Right hindlimb (tissue), 1 donor: Measurements from ENCODE around the gene OSBPL6.

Experiments used
- DNase-seq: peaks from one replicate; pipeline ENCODE4 v3.0.0-alpha.2; 2018

OSBPL6 gene

DNA sequence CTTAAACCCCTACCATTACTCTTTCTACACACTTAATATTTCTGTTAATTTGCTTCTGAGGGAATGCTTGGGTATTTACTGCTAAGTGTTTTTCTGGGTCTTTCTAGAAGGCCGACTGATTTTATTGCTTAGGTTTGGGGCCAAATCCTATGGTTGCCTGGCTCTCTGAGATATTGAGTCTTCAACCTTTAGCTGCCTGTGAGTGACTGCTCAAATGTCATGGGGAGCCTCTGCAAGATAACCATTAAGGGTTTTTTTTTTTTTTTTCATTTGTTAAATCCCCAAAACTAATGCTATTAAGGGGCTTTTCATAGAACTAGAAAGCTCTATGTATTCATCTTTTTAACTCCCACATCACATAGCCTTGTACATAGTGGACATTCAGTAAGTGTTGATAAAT lies 5.0 kb downstream of the OSBPL6 start:
- DNase-seq: no peak

DNA sequence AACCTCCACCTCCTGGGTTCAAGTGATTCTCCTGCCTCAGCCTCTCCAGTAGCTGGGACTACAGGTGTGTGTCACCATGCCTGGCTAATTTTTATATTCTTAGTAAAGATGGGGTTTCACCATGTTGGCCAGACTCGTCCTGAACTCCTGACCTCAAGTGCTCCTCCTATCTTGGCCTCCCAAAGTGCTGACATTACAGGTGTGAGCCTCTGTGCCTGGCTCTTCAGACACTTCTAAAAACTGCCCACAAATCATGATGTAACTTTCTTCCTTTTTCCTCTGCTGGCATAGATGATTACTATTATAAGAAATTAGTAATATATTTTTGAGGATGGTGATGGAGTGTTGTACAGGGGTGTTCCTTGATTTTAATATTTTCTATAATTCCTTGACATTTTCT lies 6.0 kb downstream of the OSBPL6 start:
- no peak for DNase-seq

DNA sequence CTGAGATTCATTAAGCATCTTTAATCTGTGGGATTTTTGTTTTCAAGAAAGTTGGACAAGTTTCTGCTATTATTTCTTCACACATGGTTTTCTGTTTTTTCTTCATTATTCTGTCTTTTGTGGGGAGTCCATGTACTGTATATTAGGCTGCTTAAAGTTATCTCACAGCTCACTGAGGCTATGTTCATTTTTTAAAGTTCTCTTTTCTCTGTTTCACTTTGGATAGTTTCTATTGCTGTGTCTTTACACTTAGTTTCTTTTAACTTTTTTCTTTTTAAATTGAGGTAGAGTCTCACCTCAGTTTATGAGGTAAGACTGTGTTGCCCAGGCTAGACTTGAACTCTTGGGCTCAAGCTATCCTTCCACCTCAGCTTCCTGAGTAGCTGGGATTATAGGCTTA lies 8.6 kb downstream of the OSBPL6 start:
- DNase-seq: no peak

DNA sequence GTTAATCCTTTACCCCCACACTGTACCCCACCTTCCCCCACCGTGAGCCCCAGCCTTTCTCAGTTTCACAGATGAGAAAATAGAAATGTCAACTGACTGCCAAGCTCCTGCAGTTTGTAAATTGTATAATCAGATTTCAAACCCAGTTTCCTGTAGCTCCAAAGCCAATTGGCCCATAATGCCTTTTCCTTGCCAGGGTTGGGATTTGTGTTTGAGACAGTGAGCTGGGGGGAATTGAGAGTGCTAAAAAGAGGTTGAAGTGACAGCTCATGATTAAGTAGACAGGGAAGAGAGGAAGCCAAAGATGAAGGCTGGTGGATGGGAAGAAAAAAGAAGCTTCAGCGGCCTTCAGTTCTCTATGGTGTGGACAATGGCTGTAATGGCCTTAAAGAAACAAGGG lies 10.7 kb downstream of the OSBPL6 start:
- DNase-seq: no peak

DNA sequence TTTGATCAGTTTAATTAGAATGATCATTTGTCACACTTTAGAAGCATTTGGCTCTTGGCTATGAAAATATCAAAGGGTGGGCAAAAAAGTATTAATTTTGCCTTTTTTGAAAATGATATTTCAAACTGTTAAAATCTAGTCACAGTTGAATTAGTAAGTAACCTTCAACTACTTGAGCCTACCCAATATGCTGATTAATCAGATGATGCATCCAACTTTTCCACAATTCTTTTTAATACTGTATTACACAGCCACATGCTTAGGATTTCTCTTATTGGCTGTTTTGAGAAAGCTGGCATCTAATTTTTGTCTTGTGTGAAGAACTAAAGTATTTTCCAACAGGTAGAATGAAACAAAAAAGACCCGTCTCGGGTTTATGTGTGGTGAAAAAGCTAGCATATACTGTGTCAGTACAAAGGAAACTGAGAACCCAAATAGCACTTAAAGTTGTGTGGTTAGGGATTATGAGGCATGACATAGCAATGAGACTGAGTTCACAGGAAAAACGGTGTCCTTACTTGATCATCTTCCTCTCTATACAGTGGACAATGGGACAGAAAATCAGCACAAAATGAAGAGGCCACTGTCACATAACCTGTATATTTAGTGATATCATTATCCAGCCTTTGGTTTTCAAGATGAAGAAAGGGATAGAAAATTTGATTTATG lies 11.7 kb downstream of the OSBPL6 start:
- no peak for DNase-seq

DNA sequence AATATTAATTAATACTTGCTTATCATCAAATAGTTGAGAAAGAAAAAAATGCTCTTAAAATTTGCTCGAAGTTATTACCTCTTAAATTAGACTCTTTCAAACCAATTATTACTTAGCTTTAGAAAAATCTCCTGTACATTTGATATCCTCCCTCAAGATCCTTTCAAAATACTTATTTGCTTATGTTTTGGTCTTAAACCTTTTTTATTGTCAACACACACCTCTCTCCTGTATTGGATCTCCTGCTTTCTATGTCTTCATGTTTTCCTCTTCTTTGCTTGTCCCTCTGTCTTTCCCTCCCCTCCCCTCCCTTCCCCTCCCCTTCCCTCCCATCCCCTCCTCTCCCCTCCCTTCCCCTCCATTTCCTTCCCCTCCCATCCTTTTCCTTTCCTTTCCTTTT lies 14.0 kb downstream of the OSBPL6 start:
- no peak for DNase-seq

DNA sequence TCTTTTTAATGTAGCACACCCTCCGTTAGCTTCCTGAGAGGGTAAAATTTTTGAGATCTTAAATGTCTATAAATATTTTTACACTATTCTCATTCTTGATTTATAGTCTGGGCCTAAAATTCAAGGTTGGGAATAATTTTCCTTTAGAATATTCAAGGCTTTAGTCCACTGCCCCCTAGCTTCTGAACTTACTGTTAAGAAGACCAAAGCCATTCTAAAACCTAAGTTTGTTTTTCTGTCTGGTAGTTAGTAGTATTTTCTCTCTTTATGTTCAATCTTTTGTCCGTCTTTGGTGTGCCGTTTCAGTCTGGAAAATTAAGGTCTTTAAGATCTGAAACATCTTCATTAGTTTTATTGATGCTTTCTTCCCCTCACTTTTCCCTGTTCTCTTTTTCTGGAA lies 14.5 kb downstream of the OSBPL6 start:
- DNase-seq: no peak

DNA sequence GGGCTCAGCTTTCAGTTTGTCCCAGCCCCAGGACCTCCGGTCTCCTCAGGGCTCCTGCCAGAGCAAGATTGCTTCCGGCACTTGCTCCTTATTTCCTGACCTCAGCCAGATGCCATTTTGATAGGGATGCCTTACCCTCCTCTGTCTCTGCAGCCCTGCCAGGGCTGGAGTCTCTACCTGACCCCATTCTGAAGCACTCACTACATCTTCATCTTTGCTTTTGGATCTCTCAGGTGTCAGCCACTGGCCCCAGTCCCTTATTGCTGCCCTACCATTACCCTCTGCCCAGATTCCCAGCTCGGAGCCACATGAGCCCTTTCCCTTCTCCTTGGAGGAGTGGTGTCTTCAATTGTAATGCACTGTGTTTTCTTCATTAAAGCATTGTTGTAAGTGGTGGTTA lies 17.1 kb downstream of the OSBPL6 start:
- DNase-seq: no peak

DNA sequence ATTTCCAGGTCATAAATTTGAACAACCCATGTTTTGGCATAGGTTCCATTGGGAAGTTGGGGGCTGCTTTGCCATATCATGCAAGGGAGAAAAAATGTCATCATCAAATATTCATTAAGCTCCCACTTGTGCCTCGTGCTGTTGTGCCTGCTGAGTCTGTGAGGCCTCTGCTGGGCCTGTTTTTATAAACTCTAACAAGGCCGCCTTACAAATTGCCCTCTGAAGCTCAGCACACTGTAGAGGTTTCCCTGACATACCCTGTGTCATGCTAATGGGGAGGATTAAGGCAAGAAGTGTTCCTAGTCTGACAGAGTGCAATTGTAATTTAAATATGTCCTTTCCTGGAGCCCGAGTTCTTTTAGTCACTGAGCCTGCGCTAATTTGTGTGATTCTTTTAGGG lies 17.6 kb downstream of the OSBPL6 start:
- no peak for DNase-seq

DNA sequence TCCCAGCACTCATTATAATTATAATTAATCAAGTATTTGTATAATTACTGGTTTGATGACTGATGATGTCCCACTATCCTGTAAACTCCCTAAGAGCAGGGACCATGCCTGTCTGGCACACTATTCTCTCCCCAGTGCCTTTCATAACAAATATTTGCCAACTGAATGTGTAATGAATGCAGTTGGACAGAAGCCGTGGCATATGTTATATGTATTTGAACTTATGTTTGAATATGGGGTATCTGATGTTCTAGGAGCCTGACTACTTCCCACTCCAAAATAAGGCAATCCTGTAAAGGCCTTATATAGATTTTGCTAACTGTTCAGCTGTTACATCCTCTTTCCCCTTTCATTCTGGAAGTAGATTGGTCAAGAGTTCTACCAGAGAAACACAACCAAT lies 19.7 kb downstream of the OSBPL6 start:
- DNase-seq: no peak

DNA sequence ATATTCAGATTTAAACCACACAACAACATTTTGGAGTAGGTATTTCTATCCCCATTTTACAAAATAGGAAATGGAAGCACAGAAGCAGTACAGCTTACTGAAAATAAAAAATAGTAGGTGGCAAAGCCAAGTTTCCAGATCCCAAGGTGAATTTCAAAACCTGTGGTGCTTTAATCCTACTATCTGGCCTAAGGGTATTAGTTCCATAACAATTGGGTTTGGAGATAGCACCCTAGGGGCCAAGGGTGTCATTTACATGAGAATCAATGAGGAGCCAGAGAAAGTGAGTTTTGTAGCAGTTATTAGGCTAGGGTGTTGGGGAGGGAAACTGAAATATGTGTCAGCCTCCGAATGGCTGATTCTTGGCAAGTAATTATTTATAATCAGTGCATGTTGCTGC lies 24.9 kb downstream of the OSBPL6 start:
- no peak for DNase-seq

DNA sequence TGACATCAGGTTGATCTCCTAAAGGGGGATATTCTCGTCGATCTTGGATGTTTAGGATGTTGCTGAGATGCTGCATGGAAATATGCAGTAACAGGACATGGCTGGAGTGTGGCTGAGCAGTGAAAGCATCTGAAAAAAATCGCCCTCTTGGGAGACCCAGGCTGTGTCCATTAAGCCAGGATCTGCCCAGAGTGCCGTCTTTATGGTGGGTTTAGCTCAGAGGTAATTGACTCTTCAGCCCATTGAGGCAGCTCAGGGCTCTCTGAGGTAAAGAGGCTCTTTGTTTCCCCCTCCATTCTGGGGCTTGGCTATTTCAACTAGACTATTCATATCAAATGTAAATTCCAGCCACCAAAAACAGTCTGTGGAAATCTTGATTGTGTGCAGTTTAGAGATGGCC lies 26.5 kb downstream of the OSBPL6 start:
- DNase-seq: no peak

DNA sequence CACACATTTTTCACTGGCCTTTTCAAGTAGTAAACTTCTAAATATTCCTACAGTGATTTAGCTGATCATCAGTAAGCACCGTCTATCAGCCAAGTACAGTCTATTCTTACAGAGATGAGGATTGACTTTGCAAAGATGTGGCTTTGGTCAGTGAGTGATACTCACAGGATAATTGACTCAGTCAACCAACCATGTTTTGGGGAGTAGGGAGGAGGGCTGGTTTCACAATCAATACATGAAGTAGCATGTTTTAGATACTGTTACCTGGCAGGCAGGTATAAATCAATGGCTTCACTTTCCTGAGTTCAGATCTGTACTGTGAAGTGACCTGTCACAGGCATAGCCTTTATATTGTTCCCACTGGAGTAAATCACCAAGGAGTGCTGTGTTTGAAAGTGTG lies 27.2 kb downstream of the OSBPL6 start:
- no peak for DNase-seq

DNA sequence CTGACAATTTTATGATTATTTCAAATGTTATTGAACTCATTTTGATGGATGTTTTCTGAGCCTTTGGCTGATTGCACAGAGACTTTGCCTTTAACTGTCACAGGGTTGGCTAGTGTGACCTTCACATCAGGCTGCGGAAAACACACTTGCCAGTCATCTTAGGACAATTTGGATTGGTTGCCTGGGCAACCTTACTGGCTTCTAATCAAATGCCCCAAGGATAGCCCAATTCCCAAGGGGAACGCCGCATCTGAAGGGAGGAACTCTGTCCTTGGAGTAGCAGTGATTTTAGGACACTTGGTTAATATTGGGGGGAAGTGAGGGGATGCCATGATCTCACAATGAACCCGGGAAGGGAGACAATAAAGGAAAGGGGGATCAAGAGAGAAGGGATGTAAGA lies 29.5 kb downstream of the OSBPL6 start:
- DNase-seq: no peak

DNA sequence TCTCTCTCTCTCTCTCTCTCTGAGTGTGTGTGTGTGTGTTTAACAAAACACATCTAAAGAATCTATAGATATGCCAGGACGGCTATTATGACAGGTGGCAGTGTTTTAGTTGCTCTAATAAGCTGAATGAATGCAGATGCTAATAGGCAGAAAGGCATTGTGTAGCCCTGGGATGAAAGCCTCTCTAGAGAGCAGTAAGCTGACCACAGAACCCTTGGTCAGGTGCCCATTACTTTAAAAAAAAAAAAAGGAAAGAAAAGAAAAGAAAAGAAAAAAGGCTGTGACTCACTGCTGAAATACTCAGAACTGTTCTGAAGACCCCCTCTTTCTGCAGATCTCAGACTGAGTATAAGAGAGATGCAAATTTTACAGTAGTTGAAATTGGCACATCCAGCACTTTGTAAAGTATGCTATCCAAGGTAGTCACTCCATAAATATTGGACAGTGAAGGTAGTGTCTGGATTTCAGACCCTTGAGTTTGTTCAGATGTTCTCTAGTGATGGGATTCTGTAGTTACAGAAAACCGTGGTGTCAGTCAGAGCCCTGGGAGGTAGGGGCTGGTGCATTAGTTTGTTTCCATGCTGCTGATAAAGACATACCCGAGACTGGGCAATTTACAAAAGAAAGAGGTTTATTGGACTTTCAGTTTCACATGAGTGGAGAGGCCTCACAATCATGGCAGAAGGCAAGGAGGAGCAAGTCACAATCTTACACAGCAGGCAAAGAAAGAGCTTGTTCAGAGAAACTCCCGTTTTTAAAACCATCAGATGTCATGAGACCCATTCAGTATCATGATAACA lies 30.9 kb downstream of the OSBPL6 start:
- no peak for DNase-seq

DNA sequence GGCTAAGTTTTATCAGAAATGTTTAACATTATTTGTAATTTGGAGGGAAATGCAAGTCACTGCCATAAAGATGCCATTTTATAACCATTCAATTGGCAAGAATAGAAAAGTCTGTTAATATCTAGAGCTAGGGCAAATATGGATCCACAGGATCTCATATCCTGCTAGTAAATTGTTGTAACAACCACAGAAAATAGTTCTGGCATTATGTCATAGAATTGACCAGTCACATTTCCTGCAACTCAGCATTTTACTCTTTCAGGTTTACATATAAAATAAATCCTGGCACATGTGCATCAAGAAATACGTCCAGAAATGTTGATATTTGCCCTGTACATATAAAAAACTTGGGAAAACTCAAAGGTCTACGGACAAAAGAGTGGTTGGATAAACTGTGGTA lies 32.9 kb downstream of the OSBPL6 start:
- DNase-seq: no peak

DNA sequence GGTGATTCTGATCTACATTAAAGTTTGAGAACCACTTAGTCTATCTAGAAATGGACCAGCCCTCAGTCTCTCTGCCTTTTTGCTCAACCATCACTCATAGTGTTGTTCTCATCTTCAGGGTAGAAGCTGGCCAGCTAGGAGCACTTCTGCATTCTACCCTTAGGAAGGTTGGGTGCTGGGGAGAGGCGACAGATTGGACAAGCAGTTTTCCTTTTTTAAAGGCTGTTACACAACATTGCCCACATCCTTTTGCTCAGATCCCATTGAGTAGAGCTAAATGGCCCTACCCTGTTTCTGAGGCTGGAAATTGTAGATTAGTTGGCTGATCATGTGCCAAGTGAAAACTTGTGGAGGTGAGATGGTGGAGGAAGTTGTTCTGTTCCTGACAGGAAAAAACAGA lies 35.6 kb downstream of the OSBPL6 start:
- DNase-seq: no peak

DNA sequence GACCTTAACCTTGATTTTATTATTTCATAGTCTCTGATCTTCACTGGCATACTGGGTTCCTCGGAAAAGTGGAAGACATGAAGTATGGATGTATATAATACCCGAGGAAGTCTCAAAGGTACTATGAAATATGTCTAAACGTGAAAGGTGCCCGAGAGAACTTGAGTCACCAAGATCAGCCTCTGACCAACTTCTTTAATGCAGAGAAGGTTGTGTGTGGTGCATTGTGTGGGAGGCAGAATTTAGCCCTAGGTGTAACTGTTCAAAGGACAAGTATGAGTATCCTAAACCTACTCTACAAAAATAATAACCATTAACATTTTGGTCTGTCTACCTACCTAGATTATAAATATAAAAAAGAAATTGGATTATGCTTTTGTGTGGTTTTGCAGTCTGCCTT lies 36.1 kb downstream of the OSBPL6 start:
- no peak for DNase-seq

DNA sequence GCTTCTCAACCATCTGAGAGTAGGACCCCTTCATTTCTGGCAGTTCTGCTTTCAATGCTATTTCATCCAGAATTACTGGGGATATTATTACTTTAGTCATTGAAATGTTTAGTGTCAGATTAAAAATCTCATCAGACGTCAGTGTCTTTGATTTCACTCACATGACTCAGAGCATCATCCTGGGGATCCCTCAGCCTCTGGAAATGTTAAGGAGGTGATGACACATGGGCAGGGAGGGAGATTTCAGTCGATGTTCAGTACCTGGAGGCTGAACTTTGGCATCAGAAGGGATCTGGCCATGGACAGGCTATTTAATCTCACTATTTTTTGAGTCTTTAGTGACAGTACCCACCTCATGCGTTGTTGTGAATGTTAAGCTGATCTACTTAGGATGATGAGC lies 39.1 kb downstream of the OSBPL6 start:
- DNase-seq: no peak

DNA sequence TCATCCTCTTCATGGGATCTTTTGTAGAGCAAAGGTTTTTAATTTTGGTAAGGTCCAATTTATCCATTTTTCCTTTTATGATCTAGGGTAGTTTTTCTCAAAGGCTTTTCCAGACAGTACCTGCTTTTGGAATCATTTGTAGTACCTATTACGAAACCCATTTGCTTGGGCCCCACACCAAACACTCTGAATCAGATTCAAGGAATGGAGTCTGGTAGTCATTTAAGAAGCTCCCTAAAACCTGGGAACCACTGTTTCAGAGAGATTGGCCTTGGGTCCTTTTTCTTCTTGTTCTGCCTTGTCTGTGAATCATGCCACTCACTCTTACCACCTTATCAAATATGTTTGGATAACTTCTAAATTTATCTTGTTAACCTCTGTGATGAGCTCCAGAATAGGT lies 40.3 kb downstream of the OSBPL6 start:
- no peak for DNase-seq

DNA sequence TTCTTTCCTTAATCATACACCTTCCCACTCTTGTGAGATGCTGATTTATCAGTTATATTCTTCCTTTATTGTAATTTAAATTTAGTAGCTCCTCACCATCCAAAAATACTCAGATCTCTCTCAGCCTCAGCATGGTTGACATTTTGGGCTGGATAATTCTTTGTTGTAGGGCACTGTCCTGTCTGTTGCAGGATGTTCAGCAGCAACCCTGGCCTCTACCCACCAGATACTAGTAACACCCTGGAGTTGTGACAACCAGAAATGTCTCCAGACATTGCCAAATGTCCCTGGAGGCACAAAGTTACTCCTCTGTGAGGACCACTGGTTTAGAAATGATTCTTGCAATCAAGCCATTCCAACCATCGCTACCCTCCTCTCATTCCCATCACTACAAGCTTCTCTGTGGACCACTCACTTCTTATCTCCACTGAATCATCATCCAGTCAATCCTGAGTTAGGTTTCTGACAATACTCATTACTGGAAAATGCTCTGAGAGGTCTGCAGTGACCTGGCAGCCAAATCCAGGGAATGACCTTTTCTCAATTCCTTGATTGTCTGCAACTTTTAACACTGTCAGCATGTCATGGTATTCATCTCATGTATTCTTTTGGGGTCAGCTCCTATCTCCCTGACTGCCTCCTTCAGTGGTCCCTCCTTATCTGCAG lies 43.3 kb downstream of the OSBPL6 start:
- no peak for DNase-seq

DNA sequence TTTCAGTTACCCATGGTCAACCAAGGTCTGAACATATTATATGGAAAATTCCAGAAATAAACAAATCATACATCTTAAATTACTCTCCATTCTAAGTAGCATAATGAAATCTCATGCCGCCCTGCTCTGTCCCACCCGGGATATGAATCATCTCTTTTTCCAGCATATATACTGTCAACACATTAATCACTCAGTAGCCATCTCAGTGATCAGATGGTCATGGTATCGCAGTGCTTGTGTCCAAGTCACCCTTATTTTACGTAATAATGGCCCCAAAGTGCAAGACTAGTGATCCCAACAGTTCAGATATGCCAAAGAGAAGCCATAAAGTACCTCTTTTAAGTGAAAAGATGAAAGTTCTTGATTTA lies 43.8 kb downstream of the OSBPL6 start:
- no peak for DNase-seq

DNA sequence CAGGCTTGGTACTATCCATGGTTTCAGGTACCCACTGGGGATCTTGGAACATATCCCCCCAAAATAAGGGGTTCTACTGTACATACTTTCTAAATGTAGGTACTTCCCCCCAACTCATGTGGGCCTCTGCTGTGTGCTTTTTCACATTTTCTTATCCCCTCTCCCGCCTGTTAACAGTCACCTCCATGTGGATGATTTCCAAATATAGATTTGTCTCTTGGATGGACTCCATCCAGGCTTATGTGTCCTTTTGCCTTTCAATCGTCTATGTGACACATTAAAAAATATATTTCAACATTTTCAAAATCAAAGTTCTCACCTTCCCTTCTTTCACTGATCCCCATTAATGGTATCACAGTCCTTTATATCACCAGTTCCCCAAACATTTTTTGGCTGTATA lies 44.4 kb downstream of the OSBPL6 start:
- no peak for DNase-seq

DNA sequence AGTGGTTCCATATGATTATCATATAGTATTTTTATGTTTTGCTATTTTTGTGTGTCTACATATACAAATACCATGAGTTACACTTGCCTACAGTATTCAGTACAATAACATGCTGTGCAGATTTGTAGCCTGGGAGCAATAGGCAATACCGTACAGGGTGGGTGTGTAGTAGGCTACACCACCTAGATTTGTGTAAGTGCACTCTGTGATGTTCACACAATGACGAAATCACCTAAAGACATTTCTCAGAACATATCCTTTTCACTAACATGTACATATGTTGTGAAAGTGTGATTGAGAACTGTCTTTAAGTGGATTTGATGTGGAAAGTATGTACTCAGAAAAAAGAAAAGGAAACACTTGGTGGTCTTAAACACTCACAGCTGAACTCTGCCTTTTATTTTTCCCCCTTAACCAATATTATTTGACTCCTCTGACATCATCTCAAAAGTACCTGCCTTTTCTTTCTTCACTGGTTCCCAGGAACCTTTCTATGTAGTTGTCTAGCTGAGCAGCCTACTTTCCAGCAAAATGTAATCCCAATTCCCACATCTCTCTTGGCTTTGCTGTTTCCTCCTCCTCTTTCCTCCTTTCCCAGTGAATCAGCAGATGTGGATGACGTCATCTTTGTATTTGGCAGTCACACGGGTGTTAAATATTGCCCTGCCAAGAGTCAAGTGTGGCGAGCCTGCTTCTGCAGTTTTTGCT lies 47.7 kb downstream of the OSBPL6 start:
- DNase-seq: peak; percentile 89
